Lung (tissue), 12 donors: ENCODE data around the gene TANC1. TPM values are rescaled to one million over a fixed set of nuclear protein-coding genes. Genes with fewer than 3 reads are reported as not detected.

Experiments
- ATAC-seq: fragments of 200-7000 bp; cut with Tn5 transposase; one replicate; pipeline ENCODE4 v1.9.1; 2020; ENCODE audit warnings: moderate number of reproducible peaks; ENCODE audit not compliant: insufficient read depth, low FRiP score
- DNase-seq, 3 donors: peaks; one replicate each; pipeline ENCODE4 v3.0.0-alpha.2; 2013 to 2017
- H3K27ac ChIP-seq, 2 donors: one replicate each; pipeline ENCODE4 v1.5.1; 2013; ENCODE audit warnings: mild to moderate bottlenecking in 2 of 2, moderate library complexity in 2 of 2, control low read depth in 1 of 2, inconsistent platforms in 1 of 2, low read depth in 1 of 2, low read length in 1 of 2
- H3K27me3 ChIP-seq, 3 donors: one replicate each; pipeline ENCODE4 v1.5.1; 2013; ENCODE audit warnings: low read length in 2 of 3; ENCODE audit not compliant: control insufficient read depth in 3 of 3, insufficient read depth in 3 of 3
- H3K36me3 ChIP-seq, 4 donors: one replicate each; pipeline ENCODE4 v1.5.1; 2013; ENCODE audit warnings: low read length in 4 of 4, mild to moderate bottlenecking in 1 of 4, moderate library complexity in 1 of 4; ENCODE audit not compliant: control insufficient read depth in 4 of 4, insufficient read depth in 4 of 4
- H3K4me1 ChIP-seq, 5 donors: one replicate each; pipeline ENCODE4 v1.5.1; 2013; ENCODE audit warnings: low read length in 5 of 5, mild to moderate bottlenecking in 2 of 5, moderate library complexity in 1 of 5; ENCODE audit not compliant: control insufficient read depth in 5 of 5, insufficient read depth in 5 of 5
- H3K4me3 ChIP-seq: one replicate; pipeline ENCODE4 v1.5.1; 2013; ENCODE audit warnings: mild to moderate bottlenecking, control low read depth, moderate library complexity
- H3K9ac ChIP-seq, 2 donors: one replicate each; pipeline ENCODE4 v1.5.1; 2013; ENCODE audit warnings: low read length in 2 of 2, control low read depth in 1 of 2; ENCODE audit not compliant: insufficient read depth in 1 of 2
- H3K9me3 ChIP-seq, 4 donors: one replicate each; pipeline ENCODE4 v1.5.1; 2013; ENCODE audit warnings: low read length in 3 of 4, mild to moderate bottlenecking in 1 of 4, moderate library complexity in 1 of 4; ENCODE audit not compliant: control insufficient read depth in 4 of 4, insufficient read depth in 3 of 4
- WGBS, 2 donors: extraction: QIAGEN DNeasy Blood & Tissue Kit; methylation state at CpG; one replicate each; pipeline ENCODE4 v1.1.7; 2013; 5-methylcytosine and 5-hydroxymethylcytosine counted together
- polyA plus RNA-seq, 2 donors: library from polyadenylated mRNA; stranded (reverse); fragments of 200-250 nt; gene quantifications; one replicate each; pipeline ENCODE4 v1.2.1, GENCODE V29; 2013
- total RNA-seq, 2 donors: library from RNA; depleted of rRNA in 1 of 2; stranded (reverse); fragments of >200 nt in 1 of 2; gene quantifications; one replicate each; pipeline ENCODE4 v1.2.1, GENCODE V29; 2014 to 2021
- TF ChIP-seq, protein P1 (sequence below): IDR thresholded peaks from 2 replicates; pipeline ENCODE4 v1.5.1; 2012; ENCODE audit warnings: mild to moderate bottlenecking; ENCODE audit errors: control extremely low read depth, extremely low read depth
- donor health status: control.
- donor health status: control.
- donor health status: Bipolar disorder and iron deficiency.
- donor health status: healthy.
- donor health status: DM: yes; HTN: yes; CAD: no.

The TANC1 gene
- total and polyA plus RNA-seq, 4 donors: 14.3 to 99.5 (median 37.3) TPM

- Histone ChIP-seq H3K9me3 (no peaks in the 10 kb centered on the region), H3K4me1 (peaks cover 18 to 48% (median 32%) of the 10 kb centered on the region in 5 donors), H3K36me3 (no peaks in the 10 kb centered on the region), H3K27me3 (no peaks in the 10 kb centered on the region), H3K9ac (no peak overlapping the region), H3K27ac (no peak overlapping the region), H3K4me3 (no peak overlapping the region)
- WGBS, 2 donors: 100% methylated on average over 3 of the region's 3 CpGs
- TF ChIP-seq, protein P1, sequence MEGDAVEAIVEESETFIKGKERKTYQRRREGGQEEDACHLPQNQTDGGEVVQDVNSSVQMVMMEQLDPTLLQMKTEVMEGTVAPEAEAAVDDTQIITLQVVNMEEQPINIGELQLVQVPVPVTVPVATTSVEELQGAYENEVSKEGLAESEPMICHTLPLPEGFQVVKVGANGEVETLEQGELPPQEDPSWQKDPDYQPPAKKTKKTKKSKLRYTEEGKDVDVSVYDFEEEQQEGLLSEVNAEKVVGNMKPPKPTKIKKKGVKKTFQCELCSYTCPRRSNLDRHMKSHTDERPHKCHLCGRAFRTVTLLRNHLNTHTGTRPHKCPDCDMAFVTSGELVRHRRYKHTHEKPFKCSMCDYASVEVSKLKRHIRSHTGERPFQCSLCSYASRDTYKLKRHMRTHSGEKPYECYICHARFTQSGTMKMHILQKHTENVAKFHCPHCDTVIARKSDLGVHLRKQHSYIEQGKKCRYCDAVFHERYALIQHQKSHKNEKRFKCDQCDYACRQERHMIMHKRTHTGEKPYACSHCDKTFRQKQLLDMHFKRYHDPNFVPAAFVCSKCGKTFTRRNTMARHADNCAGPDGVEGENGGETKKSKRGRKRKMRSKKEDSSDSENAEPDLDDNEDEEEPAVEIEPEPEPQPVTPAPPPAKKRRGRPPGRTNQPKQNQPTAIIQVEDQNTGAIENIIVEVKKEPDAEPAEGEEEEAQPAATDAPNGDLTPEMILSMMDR: no peak
- ATAC-seq (no peak), DNase-seq (no peak)
Measured at GRCh38 chr2:159051133-159051532, 82.7 kb downstream of the TANC1 start.

- H3K36me3 ChIP-seq: no peaks in the 10 kb centered on the region
- H3K9me3 ChIP-seq: no peaks in the 10 kb centered on the region
- 76 to 87% methylated on average over 5 of the region's 5 CpGs for WGBS, 2 donors
- H3K27ac ChIP-seq: peak overlapping the region in 1 of 2 donors; percentile 27
- DNase-seq: peak in 2 of 3 donors; percentile 55 to 63
- no peak overlapping the region for H3K9ac ChIP-seq
- H3K4me3 ChIP-seq: no peak overlapping the region
- H3K4me1 ChIP-seq: peaks cover 19 to 46% (median 30%) of the 10 kb centered on the region in 5 donors
- TF ChIP-seq, protein P1: no peak
- H3K27me3 ChIP-seq: no peaks in the 10 kb centered on the region
- ATAC-seq: no peak
Measured at GRCh38 chr2:159051661-159052060, 83.2 kb downstream of the TANC1 start.

DNA sequence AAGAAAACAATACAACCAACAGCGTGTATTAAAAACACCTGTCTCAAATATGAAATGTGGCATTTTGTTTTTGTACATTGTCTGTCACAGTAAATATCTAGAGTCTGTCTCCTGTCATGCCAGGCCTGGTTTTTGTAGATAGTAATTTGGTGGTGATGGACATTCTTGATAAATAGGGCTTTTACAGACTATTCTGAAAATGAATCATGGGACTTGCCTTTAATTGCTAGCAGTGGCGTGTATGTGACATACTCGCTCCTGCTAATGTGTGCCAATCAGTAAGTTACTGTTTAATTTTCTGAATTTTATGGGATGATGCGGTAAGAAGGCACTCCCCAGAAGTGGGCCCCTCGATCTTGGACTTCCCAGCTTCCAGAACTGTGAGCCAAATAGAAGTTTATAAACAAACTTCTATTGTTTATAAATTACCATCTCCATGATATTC lies 83.7 kb downstream of the TANC1 start:
- 69 to 75% methylated on average over 5 of the region's 5 CpGs for WGBS, 2 donors
- ATAC-seq (no peak), DNase-seq (peak; percentile 52 to 80 (median 76))
- H3K27me3 ChIP-seq: no peaks in the 10 kb centered on the region
- peaks cover 17 to 43% (median 30%) of the 10 kb centered on the region in 5 donors for H3K4me1 ChIP-seq
- no peak overlapping the region for H3K9ac ChIP-seq
- H3K4me3 ChIP-seq: no peak overlapping the region
- peak overlapping the region in 1 of 2 donors; percentile 27 for H3K27ac ChIP-seq
- no peaks in the 10 kb centered on the region for H3K9me3 ChIP-seq
- TF ChIP-seq, protein P1: no peak
- no peaks in the 10 kb centered on the region for H3K36me3 ChIP-seq
